ENCODE measurements around the gene CACNG3.

CACNG3 gene

GRCh38 chr16:24345704-24346103 is 89.6 kb downstream of the CACNG3 start:
- no peaks in the 10 kb centered on the region for H3K9me2 ChIP-seq (replicated peaks; ENCODE audit: low read depth, low read length)
- no peak overlapping the region for H3K9ac ChIP-seq (ENCODE audit: low read depth, low read length, poor library complexity, severe bottlenecking)
- no peaks in the 10 kb centered on the region for H3K9me3 ChIP-seq (ENCODE audit: insufficient read depth, low read depth, low read length)
- H3K36me3 ChIP-seq (ENCODE audit: insufficient read depth, low read length) = no peaks in the 10 kb centered on the region
- no peak overlapping the region for H2AFZ ChIP-seq (ENCODE audit: low read length)
- no peaks in the 10 kb centered on the region for H3F3A ChIP-seq (ENCODE audit: low read depth)
- no peak for TF ChIP-seq EZH2phosphoT487 (IDR thresholded peaks at IDR 0.05; ENCODE audit: borderline replicate concordance)
- no peak for TF ChIP-seq CTCF (conservative IDR thresholded peaks at IDR 0.05; ENCODE audit: low read length)
- H3K79me2 ChIP-seq (ENCODE audit: insufficient read depth, low read length) = no peaks in the 10 kb centered on the region
- H3K27me3 ChIP-seq (ENCODE audit: insufficient read depth, low read length, poor library complexity, severe bottlenecking) = no peaks in the 10 kb centered on the region
- no peak overlapping the region for H3K4me2 ChIP-seq (ENCODE audit: low read depth, low read length, poor library complexity, severe bottlenecking)
- H4K20me1 ChIP-seq (ENCODE audit: insufficient read depth, low read length, poor library complexity, severe bottlenecking) = no peaks in the 10 kb centered on the region
- no peak overlapping the region for H3K4me3 ChIP-seq (ENCODE audit: low read length, poor library complexity, severe bottlenecking)
- H3K4me1 ChIP-seq (ENCODE audit: insufficient read depth, low read length, poor library complexity, severe bottlenecking) = no peaks in the 10 kb centered on the region

GRCh38 chr16:24346734-24347133 is 90.6 kb downstream of the CACNG3 start:
- H3F3A ChIP-seq (ENCODE audit: low read depth) = no peaks in the 10 kb centered on the region
- H3K4me1 ChIP-seq (ENCODE audit: insufficient read depth, low read length, poor library complexity, severe bottlenecking) = no peaks in the 10 kb centered on the region
- H3K79me2 ChIP-seq (ENCODE audit: insufficient read depth, low read length) = no peaks in the 10 kb centered on the region
- no peaks in the 10 kb centered on the region for H3K27me3 ChIP-seq (ENCODE audit: insufficient read depth, low read length, poor library complexity, severe bottlenecking)
- H3K9me2 ChIP-seq (replicated peaks; ENCODE audit: low read depth, low read length) = no peaks in the 10 kb centered on the region
- H2AFZ ChIP-seq (ENCODE audit: low read length) = no peak overlapping the region
- no peaks in the 10 kb centered on the region for H3K36me3 ChIP-seq (ENCODE audit: insufficient read depth, low read length)
- H3K9me3 ChIP-seq (ENCODE audit: insufficient read depth, low read depth, low read length) = no peaks in the 10 kb centered on the region
- no peak overlapping the region for H3K4me3 ChIP-seq (ENCODE audit: low read length, poor library complexity, severe bottlenecking)
- H4K20me1 ChIP-seq (ENCODE audit: insufficient read depth, low read length, poor library complexity, severe bottlenecking) = no peaks in the 10 kb centered on the region
- no peak overlapping the region for H3K9ac ChIP-seq (ENCODE audit: low read depth, low read length, poor library complexity, severe bottlenecking)
- TF ChIP-seq EZH2phosphoT487 (IDR thresholded peaks at IDR 0.05; ENCODE audit: borderline replicate concordance) = no peak
- TF ChIP-seq CTCF (conservative IDR thresholded peaks at IDR 0.05; ENCODE audit: low read length) = no peak
- no peak overlapping the region for H3K4me2 ChIP-seq (ENCODE audit: low read depth, low read length, poor library complexity, severe bottlenecking)

DNA sequence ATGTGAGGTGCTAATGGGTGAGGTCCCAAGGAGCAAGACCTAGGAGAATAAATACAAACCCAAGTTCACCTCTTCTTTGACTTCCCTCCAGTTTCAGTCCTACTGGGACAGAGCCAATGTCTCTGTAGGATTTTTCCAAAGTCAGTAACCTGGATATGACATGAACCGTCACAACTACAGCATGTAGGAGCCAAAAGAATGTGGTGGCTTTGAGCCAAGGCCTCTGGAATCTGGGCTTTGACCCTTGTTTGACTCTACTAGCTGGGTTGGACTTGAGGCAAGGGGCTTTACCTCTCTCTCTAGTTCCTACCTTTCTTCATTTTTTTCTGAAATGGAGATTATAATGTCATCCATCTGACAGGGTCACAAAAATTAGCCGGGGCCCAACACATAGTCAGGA is 91.4 kb downstream of the CACNG3 start:
- Histone ChIP-seq H3K9ac (ENCODE audit: low read depth, low read length, poor library complexity, severe bottlenecking) (no peak overlapping the region), H2AFZ (ENCODE audit: low read length) (no peak overlapping the region), H3K27me3 (ENCODE audit: insufficient read depth, low read length, poor library complexity, severe bottlenecking) (no peaks in the 10 kb centered on the region), H3K79me2 (ENCODE audit: insufficient read depth, low read length) (no peaks in the 10 kb centered on the region), H3K9me3 (ENCODE audit: insufficient read depth, low read depth, low read length) (no peaks in the 10 kb centered on the region), H4K20me1 (ENCODE audit: insufficient read depth, low read length, poor library complexity, severe bottlenecking) (no peaks in the 10 kb centered on the region), H3K4me3 (ENCODE audit: low read length, poor library complexity, severe bottlenecking) (no peak overlapping the region), H3F3A (ENCODE audit: low read depth) (no peaks in the 10 kb centered on the region), H3K4me1 (ENCODE audit: insufficient read depth, low read length, poor library complexity, severe bottlenecking) (no peaks in the 10 kb centered on the region), H3K9me2 (replicated peaks; ENCODE audit: low read depth, low read length) (no peaks in the 10 kb centered on the region), H3K36me3 (ENCODE audit: insufficient read depth, low read length) (no peaks in the 10 kb centered on the region), H3K4me2 (ENCODE audit: low read depth, low read length, poor library complexity, severe bottlenecking) (no peak overlapping the region)
- TF ChIP-seq CTCF (conservative IDR thresholded peaks at IDR 0.05; ENCODE audit: low read length) (no peak), EZH2phosphoT487 (IDR thresholded peaks at IDR 0.05; ENCODE audit: borderline replicate concordance) (no peak)
